ENCODE results near the gene ACVR1B.

The ACVR1B gene

GRCh38 chr12:51944608-51945233, 6.8 kb upstream of the ACVR1B start:
- DNase-seq = no peak

GRCh38 chr12:51947246-51947996, 4.1 kb upstream of the ACVR1B start:
- DNase-seq = no peak

- DNase-seq = no peak
These were observed 3.4 kb upstream of the ACVR1B start for GRCh38 chr12:51948066-51948465.

- no peak for DNase-seq
These were observed 2.0 kb upstream of the ACVR1B start for GRCh38 chr12:51949342-51950030.

DNA sequence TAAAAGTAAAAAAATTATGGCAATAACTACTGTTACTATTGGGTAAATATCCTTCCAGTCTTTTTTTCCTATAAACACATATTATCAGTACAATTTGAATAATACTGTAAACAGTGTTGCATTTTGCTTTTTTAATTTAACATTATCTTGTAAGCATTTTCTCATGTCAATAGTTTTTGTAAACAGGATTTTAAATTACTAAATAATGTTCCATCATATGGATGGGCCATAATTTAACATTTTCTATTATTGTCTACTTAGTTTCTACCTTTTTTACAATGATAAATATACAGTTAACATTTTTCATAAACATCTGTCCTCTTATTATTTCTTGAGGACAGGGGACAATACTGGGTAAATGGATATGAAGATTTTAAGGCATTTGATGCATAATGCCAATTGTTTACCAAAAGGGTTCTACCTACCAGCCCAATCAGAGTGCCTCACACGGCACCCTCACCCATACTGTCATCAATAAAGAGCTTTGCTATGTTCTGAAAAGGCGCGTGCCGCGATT, 759 bp upstream of the ACVR1B start:
- DNase-seq = no peak

GRCh38 chr12:51951843-51952722, 584 bp downstream of the ACVR1B start:
- DNase-seq = no peak

GRCh38 chr12:51953089-51953488, 1.6 kb downstream of the ACVR1B start:
- no peak for DNase-seq

- no peak for DNase-seq
These were observed 2.4 kb downstream of the ACVR1B start for GRCh38 chr12:51953864-51954263.

- no peak for DNase-seq
These were observed 3.3 kb downstream of the ACVR1B start for GRCh38 chr12:51954561-51955361.

DNA sequence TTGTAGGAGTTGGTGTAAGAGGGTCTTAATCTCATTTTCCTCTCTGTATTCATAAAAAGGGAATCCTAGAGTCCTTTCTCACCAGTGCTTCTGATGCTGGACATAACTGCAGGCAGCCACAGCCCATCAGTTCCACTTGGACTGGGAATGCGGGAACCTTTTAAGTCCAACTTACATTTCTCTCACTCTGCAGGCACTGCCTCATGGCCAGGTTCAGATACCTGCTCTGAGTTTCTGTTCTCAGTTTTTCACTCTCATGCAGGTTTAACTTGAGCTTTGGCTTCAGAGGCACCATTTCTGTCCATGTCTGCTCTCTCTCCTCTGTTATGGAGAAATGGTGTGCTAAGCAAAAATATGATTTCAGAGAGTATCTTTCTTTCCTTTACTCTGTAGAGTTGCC, 4.2 kb downstream of the ACVR1B start:
- DNase-seq = no peak

- no peak for DNase-seq
These were observed 7.0 kb downstream of the ACVR1B start for GRCh38 chr12:51958542-51958941.

DNA sequence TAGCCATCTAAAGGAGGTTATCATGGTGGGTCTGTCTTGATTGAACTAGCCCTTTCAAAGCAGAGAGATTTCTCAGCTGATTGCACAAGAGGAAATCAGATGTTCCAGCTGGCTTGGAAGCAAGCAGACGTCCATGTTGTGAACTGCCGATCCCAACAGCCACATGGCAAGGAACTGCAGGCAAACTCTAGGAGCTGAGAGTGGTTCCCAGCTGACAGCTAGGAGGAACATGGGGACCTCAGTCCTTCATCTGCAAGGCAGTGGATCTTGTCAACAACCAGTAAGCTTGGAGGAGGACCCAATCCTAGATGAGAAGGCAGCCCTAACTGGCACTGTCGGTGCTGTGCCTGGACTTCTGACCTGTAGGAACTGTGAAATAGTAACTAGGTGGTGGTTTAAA, 7.7 kb downstream of the ACVR1B start:
- DNase-seq = no peak

DNA sequence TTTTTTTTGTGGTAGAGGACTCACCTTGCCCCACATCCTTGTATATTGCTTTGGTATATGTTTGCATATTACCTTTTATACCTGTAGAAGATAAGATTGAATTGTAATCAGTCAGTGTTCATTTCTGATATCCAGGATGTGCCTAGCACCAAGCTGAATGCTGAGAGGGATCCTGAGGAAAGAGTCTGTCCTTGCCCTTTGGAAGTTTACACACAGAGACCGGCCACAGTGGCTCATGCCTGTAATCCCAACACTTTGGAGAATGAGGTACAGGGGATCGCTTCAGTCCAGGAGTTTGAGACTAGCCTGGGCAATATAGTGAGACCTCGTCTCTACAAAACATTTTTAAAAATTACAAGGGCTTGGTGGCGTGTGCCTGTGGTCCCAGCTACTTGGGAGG, 8.4 kb downstream of the ACVR1B start:
- no peak for DNase-seq

GRCh38 chr12:51960488-51960887, 9.0 kb downstream of the ACVR1B start:
- no peak for DNase-seq

DNA sequence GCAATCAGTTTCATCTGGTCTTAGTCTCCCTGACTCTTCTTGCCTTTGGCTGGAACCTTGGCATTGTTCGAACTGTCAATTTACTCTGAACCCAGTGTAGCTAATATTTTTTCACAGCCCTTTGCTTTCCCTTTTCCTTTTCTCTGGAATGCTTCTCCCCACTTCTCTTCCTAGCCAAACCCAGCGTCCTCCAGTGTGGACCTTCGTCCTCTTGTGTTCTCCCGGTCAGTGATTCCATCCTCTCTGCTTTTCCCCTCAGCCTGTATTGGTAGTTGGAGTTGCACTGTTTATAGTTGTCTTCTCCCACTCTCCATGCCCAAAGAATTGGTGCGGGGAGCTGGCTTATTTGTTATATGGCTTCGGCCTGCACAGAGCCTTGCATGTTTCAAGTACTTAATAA, 9.4 kb downstream of the ACVR1B start:
- no peak for DNase-seq

GRCh38 chr12:51961834-51962233, 10.3 kb downstream of the ACVR1B start:
- DNase-seq = no peak

- DNase-seq = no peak
These were observed 11.2 kb downstream of the ACVR1B start for GRCh38 chr12:51962737-51963136.

DNA sequence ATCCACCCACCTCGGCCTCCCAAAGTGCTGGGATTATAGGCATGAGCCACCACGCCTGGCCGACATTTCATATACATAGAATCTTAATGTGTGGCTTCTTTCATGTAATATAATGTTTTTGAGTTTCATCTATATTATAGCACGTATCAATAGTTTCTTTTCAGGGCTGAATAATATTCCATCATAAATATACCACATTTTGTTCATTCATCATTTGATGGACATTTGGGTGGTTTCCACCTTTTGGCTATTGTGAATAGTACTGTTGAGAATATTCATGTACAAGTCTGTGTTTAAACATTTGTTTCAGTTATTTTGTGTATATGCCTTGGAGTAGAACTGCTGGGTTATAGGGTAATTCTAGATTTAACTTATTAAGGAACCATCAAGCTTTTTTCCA, 12.0 kb downstream of the ACVR1B start:
- DNase-seq = no peak

DNA sequence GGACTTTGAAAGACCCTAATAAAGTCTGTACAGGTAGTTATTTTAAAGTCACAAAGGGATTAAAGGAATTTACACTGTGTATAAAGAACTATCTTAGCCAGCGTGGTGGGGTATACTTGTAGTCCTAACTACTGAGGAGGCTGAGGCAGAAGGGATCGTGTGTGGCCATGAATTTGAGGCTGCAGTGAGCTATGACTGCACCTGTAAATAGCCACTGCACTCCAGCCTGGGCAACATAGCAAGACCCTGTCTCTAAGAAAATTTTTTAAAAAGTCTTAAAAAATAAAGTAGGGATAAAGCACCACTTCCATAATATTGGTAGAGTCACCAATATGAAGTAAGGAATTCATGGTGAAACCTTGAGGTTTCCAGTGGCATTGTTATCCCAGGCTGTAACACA, 18.1 kb downstream of the ACVR1B start:
- DNase-seq = no peak

DNA sequence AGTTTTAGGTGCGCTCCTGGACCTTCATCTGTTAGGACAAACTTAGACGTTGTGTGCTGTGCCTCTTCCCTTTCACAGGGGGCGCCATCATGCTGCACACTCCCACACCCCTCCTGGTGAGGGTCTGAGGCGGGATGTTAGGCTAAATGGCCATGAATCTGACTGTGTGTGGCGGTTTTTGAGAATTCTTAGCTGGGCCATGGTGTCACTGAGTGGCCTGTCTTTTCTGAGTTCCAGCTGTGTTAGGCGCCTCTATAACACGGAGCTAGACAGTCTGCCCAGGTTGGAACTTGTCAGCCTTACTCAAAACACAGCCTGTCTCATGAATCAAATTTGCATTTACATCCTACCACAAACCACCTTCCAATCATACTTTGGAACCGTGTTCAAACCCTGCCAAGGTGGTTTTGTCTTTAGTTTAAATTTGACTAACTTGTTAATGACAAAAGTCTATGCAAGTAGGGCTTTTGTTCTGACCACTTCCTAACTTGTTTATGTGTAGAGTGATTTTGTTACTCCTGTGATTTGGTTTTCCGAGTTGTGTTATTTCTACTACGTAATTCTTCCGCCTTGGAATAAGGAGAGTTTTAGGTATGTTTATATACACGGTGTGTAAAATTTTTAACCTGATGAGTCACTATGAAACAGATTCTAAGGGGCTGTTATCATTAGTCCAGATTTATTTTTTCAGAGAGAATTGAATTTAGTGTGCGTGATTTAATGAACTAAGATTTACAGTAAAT, 19.6 kb downstream of the ACVR1B start:
- no peak for DNase-seq

DNA sequence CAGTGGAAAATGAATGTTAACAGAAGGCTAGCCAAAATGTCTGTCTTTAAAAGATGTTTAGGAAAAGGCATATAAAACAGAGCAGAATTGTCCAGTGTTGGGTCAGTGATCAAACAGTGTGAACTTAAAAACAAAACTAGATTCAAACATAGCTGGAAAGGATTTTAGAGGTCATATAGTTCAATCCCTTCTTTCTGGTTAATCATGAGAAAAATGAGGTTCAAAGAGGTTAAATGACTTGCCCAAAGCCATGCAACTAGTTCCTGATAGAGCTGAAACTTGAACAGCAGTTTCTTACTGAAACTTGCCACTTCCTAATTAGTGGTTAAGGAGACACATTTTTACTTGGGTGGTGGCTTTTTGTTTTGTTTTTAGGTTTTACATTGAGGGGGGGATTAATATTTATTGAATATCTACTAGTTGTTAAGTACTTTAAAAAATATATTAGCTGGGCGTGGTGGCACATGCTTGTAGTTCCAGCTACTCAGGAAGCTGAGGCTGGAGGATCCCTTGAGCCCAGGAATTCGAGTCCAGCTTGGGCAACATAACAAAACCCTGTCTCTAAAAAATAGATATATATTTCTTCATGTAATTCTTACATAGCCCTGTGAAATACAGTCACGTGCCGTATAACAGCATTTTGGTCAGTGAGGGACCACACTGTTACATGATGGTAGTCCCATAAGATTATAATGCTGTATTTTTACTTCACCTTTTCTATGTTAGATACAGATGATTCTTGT, 20.4 kb downstream of the ACVR1B start:
- no peak for DNase-seq

Measured in GOT3 (cell line).